Diencephalon (tissue), 1 donor: ENCODE data around the gene ISCA1. TPM values are rescaled to one million over a fixed set of nuclear protein-coding genes. Genes with fewer than 3 reads are reported as not detected.

Experiments
- small RNA-seq: library from RNA; depleted of rRNA; stranded (forward); fragments of <200 nt; gene quantifications from one replicate; pipeline ENCODE3, GENCODE V24; 2014
- total RNA-seq: library from RNA; depleted of rRNA; stranded (reverse); fragments of >200 nt; gene quantifications from one replicate; pipeline ENCODE4 v1.2.3, GENCODE V29; 2014

The ISCA1 gene
- 93.4 TPM for total RNA-seq

GRCh38 chr9:86282077-86282978, at the start of gene ISCA1:
TSS of gene ISCA1 (minus strand) at chr9:86282538. CDS start at chr9:86282458, 80 bp downstream.

GRCh38 chr9:86259557-86259956, 22.8 kb downstream of the ISCA1 start, which contains the start of gene C9orf153:
TSS of gene C9orf153 (minus strand) at chr9:86259657. CDS start at chr9:86229603, 30,054 bp downstream.

Small RNA genes lying within 50 kb of the gene (small RNA-seq; reads per million reads assigned to genes)
- gene AL137849.1 (not detected), gene RN7SKP264 (not detected)

Other genes starting within 250 kb of the ISCA1 start
- gene GOLM1, start 183.0 kb downstream of the ISCA1 start, total RNA-seq: 124 TPM
- 0.46 TPM for gene C9orf153, start 22.9 kb downstream of the ISCA1 start, total RNA-seq
- 34.1 TPM for gene TUT7, start 71.9 kb upstream of the ISCA1 start, total RNA-seq